ENCODE measurements around the gene INSL4.

INSL4 gene

DNA sequence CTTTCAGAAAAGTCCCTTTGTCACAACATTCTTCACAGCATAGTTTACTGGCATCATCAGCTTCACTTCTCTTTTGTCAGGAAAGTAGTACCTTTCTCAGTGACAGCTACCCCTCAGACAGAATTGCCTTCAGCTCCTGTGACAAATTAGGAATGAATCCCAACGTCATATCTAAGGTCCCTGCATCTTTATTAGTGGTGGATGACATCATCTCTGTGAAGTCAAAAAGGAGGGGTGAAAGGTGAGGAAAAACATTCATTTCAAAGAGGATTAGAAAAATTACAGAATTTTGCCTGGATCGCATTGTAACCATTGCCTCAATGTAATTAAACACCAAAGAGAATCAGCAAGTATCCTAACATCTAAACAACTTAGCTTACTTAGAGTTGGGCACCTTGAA is 37.9 kb upstream of the INSL4 start:
- ChIA-PET POLR2A (ENCODE audit: low non-redundant PET) (no interaction called here), CTCF (interaction anchor here (0.7 kb wide), 1 partner anchor 1228 kb away, joined by 4 read pairs; no protein-coding TSS in a partner anchor)
- TF ChIP-seq, protein P1, sequence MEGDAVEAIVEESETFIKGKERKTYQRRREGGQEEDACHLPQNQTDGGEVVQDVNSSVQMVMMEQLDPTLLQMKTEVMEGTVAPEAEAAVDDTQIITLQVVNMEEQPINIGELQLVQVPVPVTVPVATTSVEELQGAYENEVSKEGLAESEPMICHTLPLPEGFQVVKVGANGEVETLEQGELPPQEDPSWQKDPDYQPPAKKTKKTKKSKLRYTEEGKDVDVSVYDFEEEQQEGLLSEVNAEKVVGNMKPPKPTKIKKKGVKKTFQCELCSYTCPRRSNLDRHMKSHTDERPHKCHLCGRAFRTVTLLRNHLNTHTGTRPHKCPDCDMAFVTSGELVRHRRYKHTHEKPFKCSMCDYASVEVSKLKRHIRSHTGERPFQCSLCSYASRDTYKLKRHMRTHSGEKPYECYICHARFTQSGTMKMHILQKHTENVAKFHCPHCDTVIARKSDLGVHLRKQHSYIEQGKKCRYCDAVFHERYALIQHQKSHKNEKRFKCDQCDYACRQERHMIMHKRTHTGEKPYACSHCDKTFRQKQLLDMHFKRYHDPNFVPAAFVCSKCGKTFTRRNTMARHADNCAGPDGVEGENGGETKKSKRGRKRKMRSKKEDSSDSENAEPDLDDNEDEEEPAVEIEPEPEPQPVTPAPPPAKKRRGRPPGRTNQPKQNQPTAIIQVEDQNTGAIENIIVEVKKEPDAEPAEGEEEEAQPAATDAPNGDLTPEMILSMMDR (conservative IDR thresholded peaks at IDR 0.05; ENCODE audit: low read depth) = no peak

DNA sequence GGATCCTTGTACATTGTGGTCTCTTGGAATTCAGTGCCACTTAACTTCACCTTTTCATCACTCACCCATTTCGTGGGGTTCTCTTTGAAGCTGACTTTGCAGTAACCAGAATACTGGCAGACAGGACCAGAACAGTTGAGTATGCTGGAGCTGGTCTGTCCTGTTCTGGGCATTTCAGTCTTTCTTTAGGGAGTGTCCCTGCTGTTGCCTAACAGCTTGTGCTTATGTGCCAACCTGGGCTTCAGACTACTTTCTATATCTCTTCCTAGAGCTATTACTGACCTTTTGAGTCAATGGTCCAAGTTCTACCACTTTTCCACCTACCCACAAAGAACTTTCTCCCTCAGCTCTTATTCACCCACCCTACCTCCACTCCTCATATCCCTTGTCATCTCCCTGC is 35.8 kb upstream of the INSL4 start:
- H3K27ac ChIP-seq = no peak overlapping the region
- CTCF ChIA-PET = interaction anchor here (0.6 kb wide), 1 partner anchor 9 kb away, joined by 3 read pairs; no protein-coding TSS in a partner anchor
- TF ChIP-seq, protein P1 (conservative IDR thresholded peaks at IDR 0.05; ENCODE audit: low read depth) = no peak
- DNase-seq (ENCODE audit: low spot score) = no peak
- POLR2A ChIA-PET (ENCODE audit: low non-redundant PET) = no interaction called here

More for the DNA sequence above, 37.9 kb upstream of the INSL4 start:
- H3K27ac ChIP-seq = no peak overlapping the region
- no peak for DNase-seq (ENCODE audit: low spot score)

DNA sequence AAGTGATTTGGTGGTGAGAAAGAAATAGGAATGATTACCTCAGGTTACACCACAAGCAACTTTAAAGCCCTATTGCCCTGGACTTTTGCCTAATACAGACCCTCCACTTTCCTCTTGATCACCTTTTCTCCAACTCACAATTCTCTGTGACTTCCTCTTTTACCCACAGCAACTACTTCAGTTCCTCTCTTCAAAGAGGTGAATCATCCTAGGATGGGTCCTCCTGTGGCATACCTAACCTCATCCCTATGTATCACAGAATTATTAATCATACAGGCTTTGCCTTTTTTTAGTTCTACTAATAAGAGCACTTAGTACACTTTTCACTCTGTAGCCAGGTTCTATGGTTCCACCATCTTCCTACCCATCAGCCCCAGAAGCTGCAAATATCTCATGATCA is 26.1 kb upstream of the INSL4 start:
- DNase-seq (ENCODE audit: low spot score) = no peak
- POLR2A ChIA-PET (ENCODE audit: low non-redundant PET) = no interaction called here
- H3K27ac ChIP-seq = no peak overlapping the region
- TF ChIP-seq, protein P1 (conservative IDR thresholded peaks at IDR 0.05; ENCODE audit: low read depth) = no peak
- CTCF ChIA-PET = no interaction called here

DNA sequence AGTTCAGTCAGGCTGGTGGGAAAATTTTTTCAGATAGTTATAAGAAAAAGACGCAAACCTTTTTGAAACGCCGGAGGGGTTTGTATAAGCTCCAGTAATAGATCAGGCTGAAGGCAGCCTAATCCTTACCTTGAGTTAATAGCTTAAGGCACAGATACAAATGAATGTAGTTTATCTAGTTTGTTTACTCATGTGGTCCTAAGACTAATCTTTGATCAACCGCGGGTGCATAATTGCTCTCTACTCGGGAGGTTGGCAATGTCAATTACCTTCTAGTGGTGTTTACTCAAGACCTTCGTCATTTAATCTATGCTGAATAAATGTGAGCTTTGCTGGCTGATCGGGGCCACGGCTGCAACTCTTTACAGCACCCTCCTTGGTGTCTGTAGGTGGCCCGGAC is 665 bp upstream of the INSL4 start:
- no peak overlapping the region for H3K27ac ChIP-seq
- TF ChIP-seq, protein P1 (conservative IDR thresholded peaks at IDR 0.05; ENCODE audit: low read depth) = no peak
- ChIA-PET CTCF (no interaction called here), POLR2A (ENCODE audit: low non-redundant PET) (no interaction called here)
- DNase-seq (ENCODE audit: low spot score) = no peak

DNA sequence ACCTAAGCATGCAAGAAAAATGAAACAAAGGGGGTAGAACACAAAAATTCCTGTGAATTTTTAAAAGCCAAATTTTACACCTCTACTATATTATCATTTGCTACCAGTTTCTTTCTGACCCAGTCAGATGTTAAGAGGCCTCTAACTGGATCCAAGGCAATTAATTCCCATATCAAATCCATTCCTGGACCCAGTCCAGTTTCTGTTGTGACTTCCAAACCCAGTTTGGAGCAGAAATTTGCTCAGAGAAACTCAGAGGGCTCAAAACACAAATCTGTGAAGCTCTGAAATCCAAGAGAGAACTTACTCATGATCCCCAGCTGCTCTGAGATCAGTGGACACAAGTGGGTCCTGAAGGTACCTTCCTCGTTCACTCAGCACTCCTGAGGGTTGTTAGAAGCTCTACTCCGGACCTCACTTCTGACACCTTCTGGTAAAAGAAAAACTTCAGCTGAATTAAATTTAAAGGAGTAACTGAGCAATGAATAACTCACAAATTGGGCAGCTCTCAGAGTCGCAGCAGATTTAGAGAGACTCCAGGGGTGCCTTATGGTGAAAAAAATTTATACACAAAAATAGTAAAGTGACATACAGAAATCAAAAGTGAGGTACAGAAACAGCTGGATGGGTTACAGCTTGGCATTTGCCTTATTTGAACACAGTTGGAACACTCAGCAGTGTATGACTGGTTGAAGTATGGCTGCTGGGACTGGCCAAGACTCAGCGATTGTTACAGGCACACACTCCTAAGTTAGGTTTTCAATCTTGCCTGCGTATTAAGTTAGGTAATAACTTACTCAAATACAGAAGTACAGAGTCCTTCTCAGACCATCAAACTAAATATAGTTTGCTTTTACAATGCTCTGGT is 32.4 kb downstream of the INSL4 start:
- CTCF ChIA-PET = interaction anchor here (0.6 to 0.7 kb wide), 2 partner anchors 413 to 703 kb away, joined by 4 read pairs; no protein-coding TSS in a partner anchor
- POLR2A ChIA-PET (ENCODE audit: low non-redundant PET) = no interaction called here

DNA sequence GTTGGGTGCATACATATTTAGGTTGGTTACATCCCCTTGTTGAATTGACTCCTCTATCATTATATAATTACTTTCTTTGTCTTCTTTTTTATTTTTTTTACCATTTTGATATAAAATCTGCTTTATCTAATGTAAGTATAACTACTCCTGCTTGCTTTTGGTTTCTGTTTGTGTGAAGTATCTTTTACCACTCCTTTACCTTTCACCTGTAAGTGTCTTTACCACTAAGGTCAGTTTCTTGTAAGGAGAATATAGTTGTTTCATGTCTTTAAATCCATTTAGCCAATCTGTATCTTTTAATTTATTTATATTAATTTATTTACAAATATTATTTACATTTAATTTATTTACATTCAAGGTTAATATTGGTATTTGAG is 33.0 kb downstream of the INSL4 start:
- TF ChIP-seq, protein P1 (conservative IDR thresholded peaks at IDR 0.05; ENCODE audit: low read depth) = no peak
- no peak for DNase-seq (ENCODE audit: low spot score)
- POLR2A ChIA-PET (ENCODE audit: low non-redundant PET) = no interaction called here
- CTCF ChIA-PET = interaction anchor here (0.6 kb wide), 1 partner anchor 703 kb away, joined by 4 read pairs; no protein-coding TSS in a partner anchor
- H3K27ac ChIP-seq = no peak overlapping the region

More for the DNA sequence above, 32.4 kb downstream of the INSL4 start:
- no peak overlapping the region for H3K27ac ChIP-seq
- TF ChIP-seq, protein P1 (conservative IDR thresholded peaks at IDR 0.05; ENCODE audit: low read depth) = no peak
- no peak for DNase-seq (ENCODE audit: low spot score)

Data from RWPE1 (cell line).